ENCODE measurements around the gene METTL27.
"Not testable (repeated sequence)": the region's sequence is repeated elsewhere in the genome, so short reads cannot be mapped to it uniquely, and the experiment has no call there.

Gene METTL27

GRCh38 chr7:73824986-73825385 is 17.3 kb downstream of the METTL27 start:
- no peak for TF ChIP-seq CTCF (IDR thresholded peaks at IDR 0.05; ENCODE audit: insufficient read depth, low read length, missing control alignments)
- ChIA-PET POLR2A (interaction anchor here (0.8 kb wide), 1 partner anchor 26 kb away, joined by 3 read pairs; no protein-coding TSS in a partner anchor), CTCF (interaction anchor here (2.7 kb wide), 1 partner anchor 30 kb away, joined by 14 read pairs; no protein-coding TSS in a partner anchor)
- DNase-seq (ENCODE audit: low read depth, low spot score): no peak
- H3K4me3 ChIP-seq (ENCODE audit: low read depth, low read length): no peak overlapping the region

- ChIA-PET CTCF (interaction anchor here (1.0 to 2.2 kb wide), 3 partner anchors 12 to 98 kb away, joined by 3 to 7 read pairs (median 3); no protein-coding TSS in a partner anchor), POLR2A (no interaction called here)
- H3K4me3 ChIP-seq (ENCODE audit: low read depth, low read length): no peak overlapping the region
- DNase-seq (ENCODE audit: low read depth, low spot score): no peak
- no peak for TF ChIP-seq CTCF (IDR thresholded peaks at IDR 0.05; ENCODE audit: insufficient read depth, low read length, missing control alignments)
These were observed 18.3 kb downstream of the METTL27 start for GRCh38 chr7:73823873-73824592.

GRCh38 chr7:73823257-73823656 is 19.1 kb downstream of the METTL27 start:
- DNase-seq (ENCODE audit: low read depth, low spot score): no peak
- ChIA-PET CTCF (interaction anchor here (0.9 to 2.2 kb wide), 7 partner anchors 9 to 97 kb away, joined by 3 to 10 read pairs (median 3); no protein-coding TSS in a partner anchor), POLR2A (interaction anchor here (1.8 kb wide), 1 partner anchor 28 kb away, joined by 6 read pairs; no protein-coding TSS in a partner anchor)
- no peak overlapping the region for H3K4me3 ChIP-seq (ENCODE audit: low read depth, low read length)
- no peak for TF ChIP-seq CTCF (IDR thresholded peaks at IDR 0.05; ENCODE audit: insufficient read depth, low read length, missing control alignments)

- TF ChIP-seq CTCF (IDR thresholded peaks at IDR 0.05; ENCODE audit: insufficient read depth, low read length, missing control alignments): no peak
- CTCF ChIA-PET: interaction anchor here (0.9 to 2.2 kb wide), 7 partner anchors 9 to 96 kb away, joined by 3 to 10 read pairs (median 4); no protein-coding TSS in a partner anchor
- DNase-seq (ENCODE audit: low read depth, low spot score): peak; percentile 77
- POLR2A ChIA-PET: interaction anchor here (1.8 kb wide), 1 partner anchor 28 kb away, joined by 6 read pairs; no protein-coding TSS in a partner anchor
- H3K4me3 ChIP-seq (ENCODE audit: low read depth, low read length): no peak overlapping the region
These were observed 19.8 kb downstream of the METTL27 start for GRCh38 chr7:73822319-73823173.

- ChIA-PET POLR2A (interaction anchor here (1.8 kb wide), 1 partner anchor 29 kb away, joined by 6 read pairs; no protein-coding TSS in a partner anchor), CTCF (interaction anchor here (1.0 to 2.2 kb wide), 6 partner anchors 8 to 76 kb away, joined by 3 to 7 read pairs (median 4); no protein-coding TSS in a partner anchor)
- DNase-seq (ENCODE audit: low read depth, low spot score); H3K4me3 ChIP-seq (ENCODE audit: low read depth, low read length): not testable (repeated sequence)
These were observed 20.6 kb downstream of the METTL27 start for GRCh38 chr7:73821597-73822285.

GRCh38 chr7:73820013-73820412 is 22.3 kb downstream of the METTL27 start:
- POLR2A ChIA-PET: no interaction called here
- H3K4me3 ChIP-seq (ENCODE audit: low read depth, low read length): no peak overlapping the region
- TF ChIP-seq CTCF (IDR thresholded peaks at IDR 0.05; ENCODE audit: insufficient read depth, low read length, missing control alignments): no peak
- CTCF ChIA-PET: interaction anchor here (1.5 kb wide), 1 partner anchor 8 kb away, joined by 4 read pairs; no protein-coding TSS in a partner anchor
- no peak for DNase-seq (ENCODE audit: low read depth, low spot score)

Data from AG04449 (cell line).